ENCODE results near the gene GSG1L.
A peak's percentile ranks its signal among the peaks of the same experiment; 100 is the strongest.

The GSG1L gene

GRCh38 chr16:27843800-27844199 lies 219.7 kb downstream of the GSG1L start:
- DNase-seq (no peak), ATAC-seq (no peak)
- H3K4me3 Mint-ChIP-seq: no peak overlapping the region
- H3K4me1 Mint-ChIP-seq: no peaks in the 10 kb centered on the region
- peak overlapping the region in 1 of 2 donors; percentile 15 for H3K27ac Mint-ChIP-seq
- peaks cover 36% of the 10 kb centered on the region for H3K27me3 Mint-ChIP-seq
- H3K9me3 Mint-ChIP-seq: no peaks in the 10 kb centered on the region

DNA sequence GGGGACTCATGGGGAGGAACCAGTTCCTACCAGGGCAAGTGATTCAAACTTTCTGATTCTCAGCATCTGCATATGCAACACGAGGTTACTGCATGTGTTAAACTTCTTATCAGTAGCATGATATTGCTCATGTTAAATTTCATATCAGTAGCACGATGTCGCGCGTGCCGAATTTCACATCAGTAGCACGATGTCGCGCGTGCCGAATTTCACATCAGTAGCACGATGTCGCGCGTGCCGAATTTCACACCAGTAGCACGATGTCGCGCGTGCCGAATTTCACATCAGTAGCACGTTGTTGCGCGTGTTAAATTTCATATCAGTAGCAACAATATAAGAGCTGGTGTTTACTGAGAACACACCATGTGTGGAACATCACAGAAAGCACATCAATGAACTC lies 221.6 kb downstream of the GSG1L start:
- no peak for DNase-seq
- H3K9me3 Mint-ChIP-seq: peaks cover 3 to 7% of the 10 kb centered on the region in 2 donors
- H3K4me1 Mint-ChIP-seq: no peaks in the 10 kb centered on the region
- ATAC-seq: no peak
- H3K27ac Mint-ChIP-seq: no peak overlapping the region
- H3K4me3 Mint-ChIP-seq: no peak overlapping the region
- H3K27me3 Mint-ChIP-seq: peaks cover 46% of the 10 kb centered on the region

DNA sequence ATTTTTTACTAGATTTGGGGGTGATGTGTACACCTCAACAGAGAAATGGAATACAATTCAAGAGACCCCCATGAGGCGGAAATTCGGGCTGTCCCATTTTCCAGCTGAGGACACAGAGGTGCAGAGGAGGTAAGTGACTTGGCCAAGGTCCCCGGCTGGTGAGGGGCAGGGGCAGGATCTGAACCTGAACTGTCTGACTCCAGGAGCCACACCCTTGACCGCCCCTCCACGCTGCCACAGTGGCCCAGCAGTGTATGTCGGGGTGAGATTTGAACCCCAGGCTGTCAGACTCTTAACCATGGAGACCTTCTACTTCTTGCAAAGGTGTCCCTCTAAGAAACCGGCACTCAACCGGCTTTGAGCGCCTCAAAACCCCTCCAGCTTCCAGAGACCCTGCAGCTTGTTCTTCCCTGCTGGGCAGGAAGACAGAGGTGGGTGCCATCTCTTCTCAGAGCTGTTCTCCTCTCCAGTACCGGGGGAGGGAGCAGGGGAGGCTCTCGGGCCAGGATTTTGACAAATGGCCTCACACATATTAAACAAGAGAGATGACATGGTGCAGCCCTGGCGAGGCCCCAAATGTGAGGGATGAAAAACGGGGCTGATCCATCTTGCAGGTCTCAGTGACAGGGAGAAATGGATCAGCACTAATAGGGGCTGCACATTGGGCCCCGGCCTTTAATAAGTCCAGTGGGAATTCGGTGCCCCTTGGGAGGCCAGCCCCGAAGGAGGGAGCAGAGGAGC lies 222.3 kb downstream of the GSG1L start:
- no peak overlapping the region for H3K4me3 Mint-ChIP-seq
- peaks cover 6 to 13% of the 10 kb centered on the region in 2 donors for H3K9me3 Mint-ChIP-seq
- H3K4me1 Mint-ChIP-seq: no peaks in the 10 kb centered on the region
- no peak for ATAC-seq
- DNase-seq: no peak
- no peak overlapping the region for H3K27ac Mint-ChIP-seq
- H3K27me3 Mint-ChIP-seq: peaks cover 50% of the 10 kb centered on the region

DNA sequence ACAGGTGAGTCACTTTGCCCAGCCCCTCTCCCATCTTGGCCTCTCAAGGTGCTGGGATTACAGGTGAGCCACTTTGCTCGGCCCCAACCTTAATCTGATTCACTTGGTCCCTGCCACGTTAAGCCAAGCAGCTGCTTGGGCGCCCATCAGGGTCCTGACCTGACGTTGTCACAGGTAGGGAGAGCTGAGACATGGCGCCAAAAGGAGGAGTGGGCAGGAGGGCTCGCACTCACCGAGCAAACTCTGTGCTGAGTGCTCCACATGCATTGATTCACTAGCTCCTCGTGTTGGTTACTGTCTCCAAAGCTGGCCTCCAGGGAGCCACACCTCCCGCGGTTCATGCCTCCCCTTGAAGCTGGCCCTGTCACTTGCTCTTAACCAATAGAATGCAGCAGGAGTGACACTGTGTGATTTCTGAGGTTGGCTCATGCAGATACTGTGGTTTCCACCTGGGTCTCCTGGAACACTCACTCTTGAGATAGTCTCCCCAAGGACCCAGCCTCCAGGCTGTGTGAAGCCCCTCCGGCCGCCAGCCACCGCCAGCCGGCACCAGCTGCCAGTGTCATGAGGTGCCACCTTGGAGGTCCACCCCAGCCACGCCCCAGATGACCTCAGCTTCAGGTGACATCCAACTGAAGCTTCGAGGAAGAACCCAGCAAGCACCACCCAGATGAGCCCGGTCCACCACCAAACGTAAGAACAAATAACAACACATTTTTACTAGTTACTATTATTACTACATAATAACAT lies 223.0 kb downstream of the GSG1L start:
- Mint-ChIP-seq H3K9me3 (peaks cover 6 to 13% of the 10 kb centered on the region in 2 donors), H3K4me1 (no peaks in the 10 kb centered on the region), H3K27me3 (peaks cover 51% of the 10 kb centered on the region), H3K4me3 (no peak overlapping the region), H3K27ac (peak overlapping the region in 1 of 2 donors; percentile 63)
- ATAC-seq: no peak
- no peak for DNase-seq

DNA sequence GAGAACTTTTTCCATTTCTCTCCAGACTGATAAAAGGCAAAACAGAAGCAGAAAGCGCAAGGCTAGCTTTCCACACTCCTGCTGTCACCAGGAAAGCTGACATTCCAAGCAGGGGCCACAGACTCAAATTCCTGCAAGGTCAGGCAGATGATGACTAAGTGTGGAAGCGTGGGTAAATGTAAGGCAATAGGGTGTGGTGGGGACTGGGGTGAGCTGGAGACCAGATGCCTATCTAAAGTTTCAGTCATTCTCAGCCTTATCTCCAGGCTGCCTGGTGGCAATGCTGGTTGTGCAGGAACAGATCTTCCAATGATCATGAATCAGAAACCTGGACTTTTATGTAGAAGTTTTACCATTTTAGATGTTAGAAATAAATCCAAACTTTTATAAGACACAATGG lies 224.1 kb downstream of the GSG1L start:
- Mint-ChIP-seq H3K9me3 (peaks cover 6 to 13% of the 10 kb centered on the region in 2 donors), H3K4me3 (no peak overlapping the region), H3K27ac (peak overlapping the region in 1 of 2 donors; percentile 14), H3K27me3 (peaks cover 62% of the 10 kb centered on the region), H3K4me1 (no peaks in the 10 kb centered on the region)
- no peak for DNase-seq
- no peak for ATAC-seq

GRCh38 chr16:27838536-27839175 lies 224.9 kb downstream of the GSG1L start:
- ATAC-seq (no peak), DNase-seq (no peak)
- Mint-ChIP-seq H3K4me1 (no peaks in the 10 kb centered on the region), H3K27ac (no peak overlapping the region), H3K27me3 (peaks cover 60% of the 10 kb centered on the region), H3K4me3 (no peak overlapping the region), H3K9me3 (peaks cover 6 to 13% of the 10 kb centered on the region in 2 donors)

- Mint-ChIP-seq H3K27me3 (peaks cover 15% of the 10 kb centered on the region), H3K4me1 (no peaks in the 10 kb centered on the region), H3K4me3 (no peak overlapping the region), H3K9me3 (peaks cover 7 to 31% of the 10 kb centered on the region in 2 donors), H3K27ac (no peak overlapping the region)
- no peak for ATAC-seq
- DNase-seq: no peak
These were observed 233.5 kb downstream of the GSG1L start for GRCh38 chr16:27829975-27830374.

DNA sequence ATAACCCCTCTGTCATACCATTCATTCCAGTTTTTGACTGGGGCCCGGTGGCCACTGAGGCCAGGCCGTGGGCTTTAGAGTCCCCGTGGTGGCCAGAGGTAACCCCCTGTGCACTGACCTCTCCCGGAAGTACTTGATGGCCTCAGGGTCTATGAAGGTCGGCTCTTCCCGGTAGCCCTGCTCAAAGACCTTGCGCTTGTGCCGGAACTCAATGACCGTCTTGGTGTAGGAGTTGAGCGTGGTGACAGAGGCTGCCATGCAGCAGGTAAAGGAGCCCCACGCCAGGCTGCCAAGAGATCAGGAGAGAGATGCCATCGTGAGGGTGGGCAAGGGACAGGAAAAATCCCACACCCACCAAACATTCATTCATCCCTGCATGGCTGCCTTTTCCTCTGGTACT lies 234.8 kb downstream of the GSG1L start:
- DNase-seq: no peak
- Mint-ChIP-seq H3K27ac (no peak overlapping the region), H3K9me3 (peaks cover 7 to 31% of the 10 kb centered on the region in 2 donors), H3K4me1 (no peaks in the 10 kb centered on the region), H3K4me3 (no peak overlapping the region), H3K27me3 (peaks cover 9% of the 10 kb centered on the region)
- ATAC-seq: no peak

DNA sequence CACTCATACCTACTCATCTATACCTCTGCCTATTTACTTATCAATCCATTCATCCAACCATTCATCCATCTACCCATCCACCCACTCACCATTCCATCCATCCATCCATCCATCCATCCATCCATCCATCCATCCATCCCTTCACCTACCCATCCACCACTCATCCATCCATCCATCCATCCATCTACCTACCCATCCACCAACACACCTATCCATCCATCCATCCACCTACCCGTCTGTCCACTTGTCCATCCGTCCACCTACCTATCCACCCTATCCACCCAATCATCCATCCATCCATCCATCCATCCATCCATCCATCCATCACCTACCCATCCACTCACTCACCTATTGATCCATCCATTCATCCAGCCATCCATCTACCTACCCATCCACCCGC lies 235.7 kb downstream of the GSG1L start:
- ATAC-seq (no peak), DNase-seq (no peak)
- Mint-ChIP-seq H3K4me3 (no peak overlapping the region), H3K27me3 (peaks cover 9% of the 10 kb centered on the region), H3K27ac (no peak overlapping the region), H3K4me1 (no peaks in the 10 kb centered on the region), H3K9me3 (peaks cover 7 to 31% of the 10 kb centered on the region in 2 donors)

DNA sequence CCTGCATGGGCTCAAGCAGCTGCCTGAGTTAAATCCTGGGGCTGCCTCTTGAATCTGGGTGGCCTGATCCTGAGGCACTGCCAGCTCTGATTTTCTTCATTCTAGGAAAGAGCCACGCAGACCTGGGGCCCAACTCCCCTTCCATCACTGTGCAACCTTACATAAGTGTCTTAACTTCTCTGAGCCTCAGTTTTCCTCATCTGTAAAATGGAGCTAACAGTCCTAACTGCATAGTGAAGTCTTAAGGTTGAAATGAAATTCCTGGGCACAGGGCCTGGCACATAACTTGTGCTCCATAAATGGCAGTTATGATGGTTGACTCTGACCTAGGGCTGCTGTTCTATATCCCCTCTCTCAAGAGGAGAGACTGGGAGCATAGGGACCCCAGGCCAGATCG lies 236.6 kb downstream of the GSG1L start:
- peaks cover 7 to 31% of the 10 kb centered on the region in 2 donors for H3K9me3 Mint-ChIP-seq
- H3K4me3 Mint-ChIP-seq: no peak overlapping the region
- ATAC-seq (no peak), DNase-seq (no peak)
- no peaks in the 10 kb centered on the region for H3K4me1 Mint-ChIP-seq
- H3K27me3 Mint-ChIP-seq: peaks cover 9% of the 10 kb centered on the region
- H3K27ac Mint-ChIP-seq: no peak overlapping the region

DNA sequence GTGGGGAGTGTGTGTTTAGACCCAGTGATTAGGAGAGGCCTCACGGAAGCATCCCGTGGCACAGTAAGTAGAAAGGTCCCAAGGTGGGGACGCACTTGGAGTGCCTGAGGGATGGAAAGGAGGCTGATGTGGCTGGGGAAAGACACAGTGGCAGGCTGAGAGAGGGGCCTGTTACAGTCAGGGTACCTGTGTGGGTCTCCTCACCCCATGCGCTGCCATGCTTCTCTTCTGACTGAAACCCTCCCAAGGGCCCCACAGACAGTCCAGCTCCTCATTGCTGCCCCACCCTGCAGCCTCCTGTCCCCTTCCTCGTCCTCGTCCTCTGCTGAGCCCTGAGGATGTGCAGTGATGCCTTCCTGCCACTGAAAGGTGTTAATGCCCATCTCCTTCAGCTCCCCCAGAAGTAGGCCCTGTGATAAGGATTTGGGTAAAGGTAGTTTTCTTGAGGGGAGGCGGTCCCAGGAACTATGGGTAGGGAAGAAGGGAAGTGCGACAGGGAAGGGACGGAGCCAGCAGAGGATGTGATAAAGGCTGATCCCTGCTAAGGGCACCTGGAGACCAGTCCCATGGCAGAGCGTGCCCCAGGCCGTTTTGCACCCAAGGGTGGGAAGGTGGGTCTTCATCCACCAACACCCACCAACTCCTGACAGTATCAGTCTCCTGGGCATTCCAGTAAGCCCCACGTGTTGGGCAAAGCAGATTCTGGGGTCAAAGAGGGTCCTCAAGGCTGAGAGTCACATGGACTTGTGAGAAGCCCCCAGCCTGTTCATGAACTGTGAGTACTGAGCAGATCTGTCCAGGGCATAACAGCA lies 237.2 kb downstream of the GSG1L start:
- DNase-seq: no peak
- no peak overlapping the region for H3K27ac Mint-ChIP-seq
- peaks cover 9% of the 10 kb centered on the region for H3K27me3 Mint-ChIP-seq
- no peak overlapping the region for H3K4me3 Mint-ChIP-seq
- peaks cover 7 to 27% of the 10 kb centered on the region in 2 donors for H3K9me3 Mint-ChIP-seq
- no peaks in the 10 kb centered on the region for H3K4me1 Mint-ChIP-seq
- no peak for ATAC-seq

DNA sequence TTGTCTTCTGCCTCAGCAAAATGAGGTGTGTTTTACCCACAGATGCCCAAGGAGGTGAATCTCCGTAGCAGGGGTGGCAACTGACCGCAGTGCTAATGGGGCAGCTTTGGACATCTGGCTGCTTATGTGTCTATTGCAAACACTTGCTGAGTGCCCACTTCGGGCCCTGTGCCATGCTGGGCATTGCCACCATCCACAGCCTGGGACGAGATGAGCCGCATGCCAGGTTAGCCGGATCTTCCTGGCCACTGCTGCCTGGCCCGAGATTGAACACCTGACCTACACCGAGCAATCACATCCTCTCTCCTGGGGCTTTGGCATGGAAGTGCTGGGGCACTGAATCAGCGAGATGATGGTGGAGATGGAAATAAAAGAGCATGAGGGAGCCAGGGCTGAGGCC lies 238.7 kb downstream of the GSG1L start:
- peaks cover under 1% of the 10 kb centered on the region for H3K27me3 Mint-ChIP-seq
- no peak overlapping the region for H3K4me3 Mint-ChIP-seq
- DNase-seq (no peak), ATAC-seq (no peak)
- no peaks in the 10 kb centered on the region for H3K4me1 Mint-ChIP-seq
- no peak overlapping the region for H3K27ac Mint-ChIP-seq
- peaks cover 0 to 12% of the 10 kb centered on the region in 2 donors for H3K9me3 Mint-ChIP-seq

- peak overlapping the region in 1 of 2 donors; percentile 12 for H3K27ac Mint-ChIP-seq
- no peak overlapping the region for H3K4me3 Mint-ChIP-seq
- H3K4me1 Mint-ChIP-seq: no peaks in the 10 kb centered on the region
- no peak for ATAC-seq
- DNase-seq: no peak
- H3K27me3 Mint-ChIP-seq: no peaks in the 10 kb centered on the region
- H3K9me3 Mint-ChIP-seq: peaks cover 0 to 4% of the 10 kb centered on the region in 2 donors
These were observed 239.5 kb downstream of the GSG1L start for GRCh38 chr16:27824006-27824405.

GRCh38 chr16:27823421-27823820 lies 240.1 kb downstream of the GSG1L start:
- no peak for DNase-seq
- Mint-ChIP-seq H3K4me1 (no peaks in the 10 kb centered on the region), H3K9me3 (no peaks in the 10 kb centered on the region), H3K27me3 (no peaks in the 10 kb centered on the region), H3K4me3 (no peak overlapping the region), H3K27ac (peak overlapping the region in 1 of 2 donors; percentile 28)
- ATAC-seq: no peak

GRCh38 chr16:27822996-27823395 lies 240.5 kb downstream of the GSG1L start:
- H3K27ac Mint-ChIP-seq: peak overlapping the region in 1 of 2 donors; percentile 28
- ATAC-seq (no peak), DNase-seq (no peak)
- no peak overlapping the region for H3K4me3 Mint-ChIP-seq
- no peaks in the 10 kb centered on the region for H3K9me3 Mint-ChIP-seq
- H3K27me3 Mint-ChIP-seq: no peaks in the 10 kb centered on the region
- H3K4me1 Mint-ChIP-seq: no peaks in the 10 kb centered on the region
